IPS-20b (cell line): ENCODE measurements around the gene PRPF19.
"Not testable (repeated sequence)": the region's sequence is repeated elsewhere in the genome, so short reads cannot be mapped to it uniquely, and the experiment has no call there.

Experiments used
- H3K27ac ChIP-seq: one replicate; pipeline ENCODE4 v1.5.1; 2013; ENCODE audit warnings: low read length
- H3K27me3 ChIP-seq: 2 replicates; pipeline ENCODE4 v1.6.1; 2013; ENCODE audit warnings: mild to moderate bottlenecking, low read length, inconsistent platforms; ENCODE audit not compliant: insufficient read depth
- H3K36me3 ChIP-seq: 2 replicates; pipeline ENCODE4 v1.6.1; 2013; ENCODE audit warnings: low read depth, mild to moderate bottlenecking, inconsistent platforms, low read length, moderate library complexity; ENCODE audit not compliant: insufficient read depth
- H3K4me1 ChIP-seq: 2 replicates; pipeline ENCODE4 v1.6.1; 2013; ENCODE audit warnings: mild to moderate bottlenecking, control low read depth, inconsistent platforms, low read length, moderate library complexity; ENCODE audit not compliant: insufficient read depth
- H3K4me3 ChIP-seq: 2 replicates; pipeline ENCODE4 v1.5.1; 2013; ENCODE audit warnings: mild to moderate bottlenecking, low read length, inconsistent platforms
- H3K9ac ChIP-seq: 2 replicates; pipeline ENCODE4 v1.6.1; 2013; ENCODE audit warnings: low read depth, mild to moderate bottlenecking, inconsistent platforms, low read length, moderate library complexity
- H3K9me3 ChIP-seq: 2 replicates; pipeline ENCODE4 v1.6.1; 2013; ENCODE audit warnings: mild to moderate bottlenecking, low read depth, low read length, inconsistent platforms; ENCODE audit not compliant: insufficient read depth

The PRPF19 gene

GRCh38 chr11:60912223-60912850 is 6.0 kb upstream of the PRPF19 start:
- no peaks in the 10 kb centered on the region for H3K9me3 ChIP-seq
- no peaks in the 10 kb centered on the region; the same call in 1 of the 2 replicates for H3K36me3 ChIP-seq
- peaks cover 50% of the 10 kb centered on the region for H3K27me3 ChIP-seq
- no peak overlapping the region for H3K27ac ChIP-seq
- H3K9ac ChIP-seq: no peak overlapping the region
- no peak overlapping the region for H3K4me3 ChIP-seq
- H3K4me1 ChIP-seq: peaks cover 20% of the 10 kb centered on the region

GRCh38 chr11:60910711-60911380 is 4.5 kb upstream of the PRPF19 start:
- Histone ChIP-seq H3K4me3 (no peak overlapping the region), H3K4me1 (peaks cover 11% of the 10 kb centered on the region; the same call in 1 of the 2 replicates), H3K9ac (no peak overlapping the region), H3K27me3 (peaks cover 50% of the 10 kb centered on the region), H3K27ac (no peak overlapping the region), H3K9me3 (no peaks in the 10 kb centered on the region), H3K36me3 (no peaks in the 10 kb centered on the region)

- H3K27ac ChIP-seq: no peak overlapping the region
- no peak overlapping the region for H3K9ac ChIP-seq
- no peak overlapping the region for H3K4me3 ChIP-seq
- no peaks in the 10 kb centered on the region for H3K36me3 ChIP-seq
- H3K9me3 ChIP-seq: no peaks in the 10 kb centered on the region
- H3K27me3 ChIP-seq: peaks cover 50% of the 10 kb centered on the region
- H3K4me1 ChIP-seq: peaks cover 10% of the 10 kb centered on the region; the same call in 1 of the 2 replicates
Observed at GRCh38 chr11:60910281-60910687, 3.9 kb upstream of the PRPF19 start.

GRCh38 chr11:60909680-60910280 is 3.4 kb upstream of the PRPF19 start:
- H3K9me3 ChIP-seq, H3K36me3 ChIP-seq, H3K27ac ChIP-seq, H3K9ac ChIP-seq, H3K4me3 ChIP-seq: not testable (repeated sequence)
- H3K4me1 ChIP-seq: peaks cover 10% of the 10 kb centered on the region; the same call in 1 of the 2 replicates
- H3K27me3 ChIP-seq: peaks cover 45% of the 10 kb centered on the region

- Histone ChIP-seq H3K4me1 (peaks cover 10% of the 10 kb centered on the region; the same call in 1 of the 2 replicates), H3K27ac (no peak overlapping the region), H3K4me3 (no peak overlapping the region), H3K27me3 (peaks cover 45% of the 10 kb centered on the region), H3K9ac (no peak overlapping the region), H3K9me3 (no peaks in the 10 kb centered on the region), H3K36me3 (peaks cover 1% of the 10 kb centered on the region; the same call in 1 of the 2 replicates)
Observed at GRCh38 chr11:60908803-60909202, 2.4 kb upstream of the PRPF19 start.

- Histone ChIP-seq H3K27me3 (peaks cover 29% of the 10 kb centered on the region), H3K9me3 (no peaks in the 10 kb centered on the region), H3K4me3 (peak overlapping the region; percentile 98), H3K36me3 (peaks cover 33% of the 10 kb centered on the region), H3K27ac (peak overlapping the region; percentile 46), H3K4me1 (0 out of 2 replicates have a peak, but pooled peaks cover 4% of the 10 kb centered on the region), H3K9ac (peak overlapping the region; percentile 91)
Observed at GRCh38 chr11:60905551-60906113, 753 bp downstream of the PRPF19 start.

- H3K27ac ChIP-seq: no peak overlapping the region
- H3K9ac ChIP-seq: peak overlapping the region; percentile 91; the same call in 1 of the 2 replicates
- H3K4me1 ChIP-seq: 0 out of 2 replicates have a peak, but pooled peaks cover 4% of the 10 kb centered on the region
- peaks cover 39% of the 10 kb centered on the region for H3K36me3 ChIP-seq
- peaks cover 23% of the 10 kb centered on the region for H3K27me3 ChIP-seq
- H3K9me3 ChIP-seq: no peaks in the 10 kb centered on the region
- H3K4me3 ChIP-seq: peak overlapping the region; percentile 98
Observed at GRCh38 chr11:60905047-60905446, 1.3 kb downstream of the PRPF19 start.

GRCh38 chr11:60902625-60903024 is 3.8 kb downstream of the PRPF19 start:
- Histone ChIP-seq H3K4me3 (no peak overlapping the region), H3K36me3 (peaks cover 63% of the 10 kb centered on the region), H3K9me3 (no peaks in the 10 kb centered on the region), H3K9ac (no peak overlapping the region), H3K27me3 (peaks cover under 1% of the 10 kb centered on the region; the same call in 1 of the 2 replicates), H3K4me1 (0 out of 2 replicates have a peak, but pooled peaks cover 4% of the 10 kb centered on the region), H3K27ac (no peak overlapping the region)

- Histone ChIP-seq H3K9ac (no peak overlapping the region), H3K36me3 (peaks cover 81% of the 10 kb centered on the region), H3K4me3 (no peak overlapping the region), H3K4me1 (0 out of 2 replicates have a peak, but pooled peaks cover 4% of the 10 kb centered on the region), H3K9me3 (no peaks in the 10 kb centered on the region), H3K27ac (no peak overlapping the region), H3K27me3 (no peaks in the 10 kb centered on the region)
Observed at GRCh38 chr11:60900673-60901404, 5.5 kb downstream of the PRPF19 start.

- H3K9ac ChIP-seq: no peak overlapping the region
- no peaks in the 10 kb centered on the region for H3K4me1 ChIP-seq
- H3K27ac ChIP-seq: no peak overlapping the region
- H3K9me3 ChIP-seq: no peaks in the 10 kb centered on the region
- H3K4me3 ChIP-seq: no peak overlapping the region
- H3K36me3 ChIP-seq: peaks cover 90% of the 10 kb centered on the region
- no peaks in the 10 kb centered on the region for H3K27me3 ChIP-seq
Observed at GRCh38 chr11:60899977-60900376, 6.4 kb downstream of the PRPF19 start.
